Activated CD8-positive, alpha-beta memory T cell treated with anti-CD3 and anti-CD28 coated beads for 36 hours (primary cell): Measurements from ENCODE around the gene KIF17. TPM values are rescaled to one million over a fixed set of nuclear protein-coding genes. Genes with fewer than 3 reads are reported as not detected.

ENCODE experiments used
- CTCF ChIA-PET: fragments of 350-600 bp; sonication (Branson Sonifier 250); formaldehyde crosslinking; loops from one replicate; lab custom pipeline; 2021; ENCODE audit warnings: antibody characterized with exemption; lab: Charles Lee
- POLR2A ChIA-PET: fragments of 350-600 bp; sonication (Branson Sonifier 250); formaldehyde crosslinking; loops from one replicate; lab custom pipeline; 2021; ENCODE audit warnings: antibody characterized with exemption; lab: Charles Lee
- total RNA-seq, 2 experiments: library from RNA; stranded (reverse); gene quantifications; one replicate each; pipeline ENCODE4 v1.2.3, GENCODE V29; 2021

Gene KIF17
- total RNA-seq, 2 experiments from 2014 or later, result not detected

GRCh38 chr1:20700636-20701215 is 17.1 kb downstream of the KIF17 start:
- ChIA-PET CTCF (no interaction called here), POLR2A (no interaction called here)

GRCh38 chr1:20699558-20699957 is 18.2 kb downstream of the KIF17 start:
- ChIA-PET CTCF (interaction anchor here (1.2 to 1.4 kb wide), 2 partner anchors 45 to 496 kb away, joined by 3 read pairs; no protein-coding TSS in a partner anchor), POLR2A (no interaction called here)

GRCh38 chr1:20698195-20698910 is 19.5 kb downstream of the KIF17 start:
- CTCF ChIA-PET, result interaction anchor here (0.6 to 2.4 kb wide), 3 partner anchors 46 to 496 kb away, joined by 3 to 23 read pairs (median 9); no protein-coding TSS in a partner anchor
- POLR2A ChIA-PET, result interaction anchor here (0.6 kb wide), 1 partner anchor 71 kb away, joined by 3 read pairs; no protein-coding TSS in a partner anchor

GRCh38 chr1:20697563-20697962 is 20.2 kb downstream of the KIF17 start:
- ChIA-PET POLR2A (no interaction called here), CTCF (interaction anchor here (1.0 to 2.4 kb wide), 7 partner anchors 10 to 497 kb away, joined by 3 to 23 read pairs (median 7); partner anchors contain the start of genes HP1BP3 and KIF17)

- CTCF ChIA-PET, result interaction anchor here (0.7 to 2.4 kb wide), 19 partner anchors 11 to 521 kb away, joined by 3 to 23 read pairs (median 4); partner anchors contain the start of genes HP1BP3 and KIF17
- POLR2A ChIA-PET, result interaction anchor here (0.9 kb wide), 1 partner anchor 38 kb away, joined by 3 read pairs; no protein-coding TSS in a partner anchor
These were observed 21.1 kb downstream of the KIF17 start for GRCh38 chr1:20696397-20697333.

DNA sequence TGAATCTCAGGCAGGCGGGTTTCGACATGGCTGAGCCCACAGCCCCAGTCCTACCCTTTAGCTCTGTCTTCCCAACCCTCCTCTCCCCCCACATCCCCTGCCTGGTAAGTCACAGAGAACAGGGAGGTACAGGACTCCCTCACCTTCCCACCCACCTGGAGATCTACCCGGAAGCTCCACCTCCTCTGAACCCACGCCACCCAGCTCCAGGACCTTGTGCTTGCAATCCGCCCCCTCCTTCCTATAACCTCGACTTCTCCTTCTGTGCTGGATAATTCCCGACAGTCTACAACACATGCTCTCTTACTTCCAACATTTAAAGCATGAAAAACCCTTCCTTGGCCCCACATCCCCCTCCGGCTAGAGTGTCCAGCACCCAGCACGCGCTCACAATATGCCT is 22.3 kb downstream of the KIF17 start:
- ChIA-PET POLR2A (no interaction called here), CTCF (interaction anchor here (0.7 to 2.1 kb wide), 4 partner anchors 13 to 500 kb away, joined by 3 to 11 read pairs (median 3); no protein-coding TSS in a partner anchor)

DNA sequence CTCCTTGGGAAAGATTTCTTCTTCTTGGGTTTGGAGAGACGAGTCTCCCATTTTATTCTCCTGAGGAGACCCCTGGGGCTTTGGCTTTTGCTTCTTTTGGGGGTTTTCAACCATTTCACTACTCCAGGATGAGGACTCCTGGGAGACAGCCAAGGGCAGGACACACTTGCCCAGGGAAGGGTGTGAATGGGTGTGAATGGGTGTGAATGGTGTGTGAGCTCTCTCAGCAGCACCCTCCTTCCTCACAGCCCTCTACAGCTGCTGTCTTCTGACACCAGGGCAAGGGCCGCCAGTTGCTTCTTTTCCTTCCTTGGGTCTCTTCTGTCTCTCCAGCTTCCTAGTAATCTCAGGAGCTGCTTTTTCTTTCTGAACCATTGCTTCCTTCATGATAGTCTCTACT is 24.2 kb downstream of the KIF17 start:
- ChIA-PET POLR2A (no interaction called here), CTCF (interaction anchor here (2.2 kb wide), 1 partner anchor 502 kb away, joined by 8 read pairs; no protein-coding TSS in a partner anchor)

GRCh38 chr1:20691872-20692271 is 25.9 kb downstream of the KIF17 start:
- ChIA-PET CTCF (interaction anchor here (0.7 to 2.2 kb wide), 2 partner anchors 100 to 503 kb away, joined by 3 to 8 read pairs; no protein-coding TSS in a partner anchor), POLR2A (no interaction called here)

DNA sequence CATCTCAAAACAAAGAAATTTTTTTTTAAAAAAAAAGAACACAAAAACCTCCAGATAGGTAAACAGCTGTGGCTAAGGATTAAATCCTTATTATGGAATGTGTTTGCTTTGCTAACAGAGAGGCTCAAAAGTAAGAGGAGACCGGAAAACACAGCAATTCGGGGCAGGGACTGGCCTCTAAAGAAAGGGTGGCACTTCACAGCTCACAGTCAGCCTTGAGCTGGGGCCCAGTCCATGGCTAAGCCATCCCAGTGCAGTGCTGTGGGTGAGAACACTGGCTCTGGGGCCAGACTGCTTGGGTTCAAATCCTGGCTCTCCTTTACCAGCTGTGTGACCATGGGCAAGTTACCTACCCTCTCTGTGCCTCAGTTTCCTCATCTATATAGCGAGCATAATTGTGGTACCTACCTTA is 28.2 kb downstream of the KIF17 start:
- ChIA-PET POLR2A (no interaction called here), CTCF (no interaction called here)

GRCh38 chr1:20686883-20687725 is 30.7 kb downstream of the KIF17 start:
- POLR2A ChIA-PET, result no interaction called here
- CTCF ChIA-PET, result no interaction called here

- ChIA-PET CTCF (no interaction called here), POLR2A (no interaction called here)
These were observed 32.1 kb downstream of the KIF17 start for GRCh38 chr1:20685741-20686140.

DNA sequence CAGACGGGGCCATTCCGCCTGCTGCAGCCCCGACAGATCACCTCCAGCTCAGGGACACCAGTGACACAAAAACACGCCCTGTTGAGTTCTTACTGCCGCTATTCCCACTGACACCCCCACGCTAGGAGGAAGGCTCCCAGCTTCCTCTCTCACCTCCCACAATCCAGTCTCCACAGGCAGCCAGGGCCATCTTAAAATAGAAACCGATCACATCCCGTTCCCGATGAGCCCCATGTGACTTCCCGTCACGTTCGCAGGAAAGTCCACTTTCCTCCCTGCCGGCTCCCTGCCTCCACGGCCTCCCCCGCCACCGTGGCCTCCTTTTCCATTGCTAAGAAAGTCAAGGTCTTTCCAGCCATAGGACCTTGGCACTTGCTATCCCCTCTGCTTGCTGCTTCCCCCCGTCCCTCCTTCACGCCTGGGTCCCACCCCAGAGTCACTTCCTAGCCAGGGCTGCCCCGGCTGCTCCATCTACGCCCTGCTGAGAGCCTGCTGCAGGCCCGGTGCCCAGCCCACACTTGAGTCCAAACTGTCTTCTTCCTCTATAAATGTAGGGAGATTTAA is 32.6 kb downstream of the KIF17 start:
- ChIA-PET CTCF (no interaction called here), POLR2A (no interaction called here)

- POLR2A ChIA-PET, result no interaction called here
- CTCF ChIA-PET, result no interaction called here
These were observed 33.2 kb downstream of the KIF17 start for GRCh38 chr1:20684651-20685050.

- CTCF ChIA-PET, result no interaction called here
These were observed 33.7 kb downstream of the KIF17 start for GRCh38 chr1:20684050-20684620.

DNA sequence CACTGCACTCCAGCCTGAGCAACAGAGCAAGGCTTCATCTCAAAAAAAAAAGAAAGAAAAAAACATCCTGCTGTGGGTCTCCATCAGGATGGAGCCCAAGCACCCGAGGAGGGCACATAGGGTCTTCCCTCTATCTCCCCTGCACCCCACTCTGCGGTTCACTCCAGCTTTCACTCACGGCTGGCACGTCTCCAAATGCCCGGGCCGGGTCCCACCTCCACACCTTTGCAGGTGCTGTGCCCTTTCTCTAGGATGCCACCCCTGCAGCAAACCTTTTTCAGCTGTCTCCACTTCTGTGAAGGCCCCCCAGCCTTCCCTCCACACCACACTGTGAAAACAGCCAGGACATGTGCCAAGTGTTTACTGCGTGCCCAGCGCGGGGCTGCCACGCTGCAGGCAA is 34.2 kb downstream of the KIF17 start:
- ChIA-PET POLR2A (no interaction called here), CTCF (interaction anchor here (1.4 kb wide), 1 partner anchor 12 kb away, joined by 3 read pairs; no protein-coding TSS in a partner anchor)

More at GRCh38 chr1:20684050-20684620, 33.7 kb downstream of the KIF17 start:
- POLR2A ChIA-PET, result no interaction called here

GRCh38 chr1:20682571-20683236 is 35.1 kb downstream of the KIF17 start:
- POLR2A ChIA-PET, result no interaction called here

GRCh38 chr1:20681999-20682398 is 35.8 kb downstream of the KIF17 start:
- ChIA-PET POLR2A (interaction anchor here (0.5 kb wide), 1 partner anchor 1403 kb away, joined by 6 read pairs; no protein-coding TSS in a partner anchor), CTCF (interaction anchor here (1.4 kb wide), 1 partner anchor 13 kb away, joined by 3 read pairs; no protein-coding TSS in a partner anchor)

More at GRCh38 chr1:20682571-20683236, 35.1 kb downstream of the KIF17 start:
- CTCF ChIA-PET, result interaction anchor here (1.4 kb wide), 1 partner anchor 13 kb away, joined by 3 read pairs; no protein-coding TSS in a partner anchor
